HepG2 (cell line): ENCODE results near the gene DOCK4. TPM values are rescaled to one million over a fixed set of nuclear protein-coding genes. Genes with fewer than 3 reads are reported as not detected.

Experiments used
- ATAC-seq: fragments of 200-7000 bp; cut with Tn5 transposase; 3 replicates; pipeline ENCODE4 v1.9.1; 2020; ENCODE audit warnings: mild to moderate bottlenecking, moderate library complexity
- BruUV-seq: library from RNA; stranded (reverse); fragments of 400-500 nt; replicated peaks from 2 replicates; lab custom pipeline; 2021; lab: Mats Ljungman, UMichigan
- CTCF ChIA-PET: fragments of 300-600 bp; formaldehyde crosslinking; extraction: SDS; loops from one replicate; lab custom pipeline; 2021; ENCODE audit warnings: low total read pairs, inconsistent platforms, low intra/inter-chr PET ratio; lab: Yijun Ruan, JAX
- POLR2A ChIA-PET: fragments of 350-600 bp; sonication (Branson Sonifier 250); formaldehyde crosslinking; loops from one replicate; lab custom pipeline; 2020; ENCODE audit warnings: antibody characterized with exemption, inconsistent platforms; lab: Yijun Ruan, JAX
- DNase-seq: peaks from one replicate; pipeline ENCODE4 v3.0.0-alpha.2; 2015; ENCODE audit warnings: low spot score
- FAIRE-seq: peaks from 3 replicates; lab custom pipeline; 2011; peaks lifted over from hg19 to GRCh38; lab: Jason Lieb, UNC
- H2AFZ ChIP-seq: one replicate; pipeline ENCODE4 v1.6.1; 2011; ENCODE audit warnings: low read length, inconsistent platforms
- H3K27ac ChIP-seq: fragments of 300-600 bp; 3 replicates; pipeline ENCODE4 v1.8.0; 2011; ENCODE audit warnings: mixed run types, mild to moderate bottlenecking, mixed read lengths, low read length, inconsistent platforms; ENCODE audit not compliant: insufficient read depth; ENCODE audit errors: extremely low read length
- H3K27me3 ChIP-seq, 2 experiments: fragments of 200-600 bp in 1 of 2; 2 replicates in 1 of 2; 3 replicates in 1 of 2; pipeline versions ENCODE4 v1.6.0 to v1.8.0; 2011; ENCODE audit warnings: low read length in 2 of 2, mild to moderate bottlenecking in 2 of 2, moderate library complexity in 2 of 2, inconsistent platforms in 1 of 2; ENCODE audit not compliant: insufficient read depth in 2 of 2, control insufficient read depth in 1 of 2
- H3K36me3 ChIP-seq, 2 experiments: fragments of 200-600 bp in 1 of 2; replicated peaks in 1 of 2; 2 replicates in 1 of 2; 3 replicates in 1 of 2; pipeline versions ENCODE4 v1.5.1 to v1.8.0; 2011; ENCODE audit warnings: low read length in 2 of 2, inconsistent platforms in 1 of 2; ENCODE audit not compliant: insufficient read depth in 2 of 2, control insufficient read depth in 1 of 2
- H3K4me1 ChIP-seq: 2 replicates; pipeline ENCODE4 v1.5.1; 2012; ENCODE audit warnings: low read length, inconsistent platforms; ENCODE audit not compliant: insufficient read depth
- H3K4me2 ChIP-seq: 2 replicates; pipeline ENCODE4 v1.6.0; 2011; ENCODE audit warnings: low read depth, low read length, inconsistent platforms
- H3K4me3 ChIP-seq, 3 experiments: fragments of 200-600 bp in 1 of 3; sonication (generic), shearing (Covaris generic) in 1 of 3; replicated peaks in 1 of 3; 2 replicates each; pipeline ENCODE4 v1.5.1; 2011 to 2016; ENCODE audit warnings: low read length in 3 of 3, inconsistent platforms in 2 of 3, low read depth in 2 of 3, mild to moderate bottlenecking in 2 of 3, control low read depth in 1 of 3, mixed read lengths in 1 of 3; ENCODE audit not compliant: insufficient read depth in 1 of 3
- H3K79me2 ChIP-seq: one replicate; pipeline ENCODE4 v1.6.1; 2011; ENCODE audit warnings: low read length, inconsistent platforms; ENCODE audit not compliant: insufficient read depth
- H3K9ac ChIP-seq: 2 replicates; pipeline ENCODE4 v1.6.0; 2011; ENCODE audit warnings: mild to moderate bottlenecking, low read depth, low read length, inconsistent platforms; ENCODE audit not compliant: insufficient read depth
- H3K9me3 ChIP-seq: 2 replicates; pipeline ENCODE4 v1.5.1; 2012; ENCODE audit warnings: mild to moderate bottlenecking, low read length
- H4K20me1 ChIP-seq: 2 replicates; pipeline ENCODE4 v1.6.0; 2011; ENCODE audit warnings: inconsistent platforms, mild to moderate bottlenecking, low read length, moderate library complexity; ENCODE audit not compliant: insufficient read depth
- EHMT2 ChIP-seq: fragments of 200-600 bp; sonication (generic); IDR thresholded peaks from 2 replicates; pipeline ENCODE4 v1.7.0; 2017; ENCODE audit warnings: antibody characterized with exemption, low read depth, low read length, borderline replicate concordance
- HNRNPH1 ChIP-seq: fragments of 200-400 bp; formaldehyde crosslinking; optimal IDR thresholded peaks from 2 replicates; pipeline ENCODE3; 2017; ENCODE audit warnings: mild to moderate bottlenecking, low read depth, low read length
- MTA1 ChIP-seq: sonication (generic); formaldehyde crosslinking; IDR thresholded peaks from 2 replicates; pipeline ENCODE4 v1.4.0; 2020; ENCODE audit warnings: missing genetic modification reagents, mild to moderate bottlenecking, borderline replicate concordance
- SMC3 ChIP-seq: IDR thresholded peaks from 2 replicates; pipeline ENCODE4 v1.6.1; 2011; ENCODE audit warnings: low read length, improper control_type of control experiment
- STAG1 ChIP-seq: sonication (generic); formaldehyde crosslinking; IDR thresholded peaks from 2 replicates; pipeline ENCODE4 v1.4.0; 2020; ENCODE audit warnings: missing genetic modification reagents
- TCF7 ChIP-seq: sonication (generic); IDR thresholded peaks from 2 replicates; pipeline ENCODE4 v1.6.1; 2016; ENCODE audit warnings: antibody characterized with exemption, low read depth
- XBP1 ChIP-seq: sonication (generic); formaldehyde crosslinking; IDR thresholded peaks from 2 replicates; pipeline ENCODE4 v1.5.0; 2020; ENCODE audit warnings: missing genetic modification reagents
- ZNF513 ChIP-seq: sonication (generic); formaldehyde crosslinking; conservative IDR thresholded peaks from 2 replicates; pipeline ENCODE4 v1.5.0; 2020; ENCODE audit warnings: missing genetic modification reagents
- ZNF569 ChIP-seq: sonication (generic); formaldehyde crosslinking; IDR thresholded peaks from 2 replicates; pipeline ENCODE4 v1.5.0; 2020; ENCODE audit warnings: mild to moderate bottlenecking, missing genetic modification reagents, moderate library complexity, borderline replicate concordance
- ZNF577 ChIP-seq: sonication (generic); formaldehyde crosslinking; IDR thresholded peaks from 2 replicates; pipeline ENCODE4 v1.4.0; 2020; ENCODE audit warnings: mild to moderate bottlenecking, low read depth, missing genetic modification reagents, borderline replicate concordance
- ZNF670 ChIP-seq: sonication (generic); formaldehyde crosslinking; IDR thresholded peaks from 2 replicates; pipeline ENCODE4 v1.8.0; 2022; ENCODE audit warnings: mild to moderate bottlenecking, missing genetic modification reagents, borderline replicate concordance
- ZNF775 ChIP-seq: sonication (generic); formaldehyde crosslinking; IDR thresholded peaks from 2 replicates; pipeline ENCODE4 v1.4.0; 2020; ENCODE audit warnings: missing genetic modification reagents, mild to moderate bottlenecking, moderate library complexity, borderline replicate concordance
- ZSCAN29 ChIP-seq: sonication (generic); formaldehyde crosslinking; conservative IDR thresholded peaks from 2 replicates; pipeline ENCODE4 v1.4.0; 2020; ENCODE audit warnings: mild to moderate bottlenecking, missing genetic modification reagents
- WGBS: methylation state at CpG from one replicate; pipeline ENCODE4 v1.1.6; 2017; ENCODE audit warnings: low lambda C conversion rate; 5-methylcytosine and 5-hydroxymethylcytosine counted together
- in situ Hi-C: cut with HindIII; loops from 2 replicates; pipeline ENCODE4 v1.10.0; 2017; ENCODE audit warnings: low pct_unique_long_range_greater_than_20kb; ENCODE audit not compliant: extremely low pct_ligation_motif_present
- intact Hi-C: fragments of 100-400 bp; cut with micrococcal nuclease; formaldehyde crosslinking; loops from one replicate; pipeline ENCODE4 v1.10.0; 2022; ENCODE audit not compliant: unreplicated experiment
- polyA plus RNA-seq, 8 experiments: library from polyadenylated mRNA; depleted of rRNA in 3 of 8; stranded (reverse) in 7 of 8; unstranded in 1 of 8; fragments of >200 nt; fragmentation: Illumina TruSeq in 4 of 8; extraction: Trizol in 4 of 8; gene quantifications; 2 replicates each; pipeline versions ENCODE4 v1.2.1 to v1.2.3, GENCODE V29; 2011 to 2016; ENCODE audit warnings: low read depth in 4 of 8, missing spikeins in 1 of 8, mixed read lengths in 1 of 8; ENCODE audit not compliant: insufficient read depth in 1 of 8
- total RNA-seq, 5 experiments: library from RNA; depleted of rRNA; stranded (reverse); fragments of >200 nt; fragmentation: Illumina TruSeq; extraction: Trizol; gene quantifications; 2 replicates each; pipeline ENCODE4 v1.2.3, GENCODE V29; 2016; ENCODE audit warnings: low read depth in 1 of 5
- TF ChIP-seq, protein P1 (sequence below): sonication (generic); formaldehyde crosslinking; IDR thresholded peaks from 2 replicates; pipeline ENCODE4 v1.8.1; 2023; ENCODE audit warnings: mild to moderate bottlenecking, missing genetic modification reagents

The DOCK4 gene
- total and polyA plus RNA-seq, 2 of the 13 experiments (the other 11 are each of a cell fraction or from before 2014, with no cell fraction given): 13.5 to 17.4 TPM

DNA sequence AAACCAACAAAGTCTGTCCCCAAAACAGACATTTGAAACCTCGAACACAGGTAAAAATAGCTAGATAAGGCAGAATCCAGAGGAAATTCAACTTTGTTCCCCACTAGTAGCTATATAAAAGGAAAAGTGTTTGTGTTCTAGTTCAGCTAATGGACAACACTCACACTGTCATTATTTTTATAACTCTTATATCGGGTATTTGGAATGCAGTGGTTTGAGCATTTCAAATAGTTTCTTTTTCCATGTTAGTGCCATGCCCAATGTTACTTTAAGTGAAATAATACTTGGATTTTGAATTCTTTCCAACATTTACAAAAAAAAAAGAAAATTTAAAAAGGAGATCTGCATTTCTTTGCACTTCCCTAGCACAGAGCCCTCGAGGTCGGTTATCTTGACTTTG, 213.6 kb downstream of the DOCK4 start:
- Histone ChIP-seq H4K20me1 (no peaks in the 10 kb centered on the region), H3K4me2 (no peak overlapping the region), H3K4me1 (no peaks in the 10 kb centered on the region), H3K9ac (no peak overlapping the region), H3K79me2 (no peaks in the 10 kb centered on the region), H3K9me3 (no peaks in the 10 kb centered on the region), H3K27me3 (no peaks in the 10 kb centered on the region), H3K36me3 (peaks cover 4 to 10% of the 10 kb centered on the region in 2 experiments; a peak in 2 of 5 replicates), H2AFZ (no peak overlapping the region), H3K4me3 (no peak overlapping the region), H3K27ac (no peak overlapping the region)
- intact Hi-C loops: no loop called here
- DNase-seq (no peak), ATAC-seq (no peak), FAIRE-seq (no peak)
- POLR2A ChIA-PET: no interaction called here
- 97% methylated on average over 4 of the region's 4 CpGs for WGBS
- no TSS peak for BruUV-seq
- in situ Hi-C loops: no loop called here
- no peak for TF ChIP-seq ZSCAN29 (CRISPR knock-in tag)
- TF ChIP-seq EHMT2: no peak
- no peak for TF ChIP-seq TCF7
- no peak for TF ChIP-seq SMC3
- TF ChIP-seq, protein P1, sequence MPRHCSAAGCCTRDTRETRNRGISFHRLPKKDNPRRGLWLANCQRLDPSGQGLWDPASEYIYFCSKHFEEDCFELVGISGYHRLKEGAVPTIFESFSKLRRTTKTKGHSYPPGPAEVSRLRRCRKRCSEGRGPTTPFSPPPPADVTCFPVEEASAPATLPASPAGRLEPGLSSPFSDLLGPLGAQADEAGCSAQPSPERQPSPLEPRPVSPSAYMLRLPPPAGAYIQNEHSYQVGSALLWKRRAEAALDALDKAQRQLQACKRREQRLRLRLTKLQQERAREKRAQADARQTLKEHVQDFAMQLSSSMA (CRISPR knock-in tag): no peak
- no peak for TF ChIP-seq STAG1
- TF ChIP-seq ZNF775: no peak
- TF ChIP-seq ZNF670: no peak
- no peak for TF ChIP-seq HNRNPH1
- no peak for TF ChIP-seq ZNF577 (CRISPR knock-in tag)
- TF ChIP-seq MTA1 (CRISPR knock-in tag): no peak
- no peak for TF ChIP-seq ZNF569 (CRISPR knock-in tag)
- TF ChIP-seq XBP1: no peak
- TF ChIP-seq ZNF513 (CRISPR knock-in tag): no peak
- CTCF ChIA-PET: no interaction called here
